Sigmoid colon (tissue), 4 donors: Measurements from ENCODE around the gene PFKP.

ENCODE experiments used
- EP300 ChIP-seq, 4 donors: sonication (generic); formaldehyde crosslinking; IDR thresholded peaks; one replicate each; pipeline ENCODE4 v1.6.1; 2017; ENCODE audit warnings: antibody characterized with exemption in 4 of 4
- POLR2A ChIP-seq, 2 donors: fragments of 450-650 bp; IDR thresholded peaks; one replicate each; pipeline ENCODE4 v1.6.1; 2016; ENCODE audit warnings: antibody characterized with exemption in 2 of 2, mild to moderate bottlenecking in 2 of 2, moderate library complexity in 2 of 2
- TF ChIP-seq, protein P1 (sequence below), 4 experiments: fragments of 450-650 bp in 3 of 4; fragments of 200-600 bp in 1 of 4; IDR thresholded peaks; one replicate each; pipeline ENCODE4 v1.5.1; 2016 to 2019; ENCODE audit warnings: antibody characterized with exemption in 4 of 4, mild to moderate bottlenecking in 3 of 4, moderate library complexity in 2 of 4

- TF ChIP-seq POLR2A (IDR thresholded peaks at IDR 0.05) (peak; percentile 94 to 96), EP300 (IDR thresholded peaks at IDR 0.05) (no peak)
- TF ChIP-seq, protein P1, sequence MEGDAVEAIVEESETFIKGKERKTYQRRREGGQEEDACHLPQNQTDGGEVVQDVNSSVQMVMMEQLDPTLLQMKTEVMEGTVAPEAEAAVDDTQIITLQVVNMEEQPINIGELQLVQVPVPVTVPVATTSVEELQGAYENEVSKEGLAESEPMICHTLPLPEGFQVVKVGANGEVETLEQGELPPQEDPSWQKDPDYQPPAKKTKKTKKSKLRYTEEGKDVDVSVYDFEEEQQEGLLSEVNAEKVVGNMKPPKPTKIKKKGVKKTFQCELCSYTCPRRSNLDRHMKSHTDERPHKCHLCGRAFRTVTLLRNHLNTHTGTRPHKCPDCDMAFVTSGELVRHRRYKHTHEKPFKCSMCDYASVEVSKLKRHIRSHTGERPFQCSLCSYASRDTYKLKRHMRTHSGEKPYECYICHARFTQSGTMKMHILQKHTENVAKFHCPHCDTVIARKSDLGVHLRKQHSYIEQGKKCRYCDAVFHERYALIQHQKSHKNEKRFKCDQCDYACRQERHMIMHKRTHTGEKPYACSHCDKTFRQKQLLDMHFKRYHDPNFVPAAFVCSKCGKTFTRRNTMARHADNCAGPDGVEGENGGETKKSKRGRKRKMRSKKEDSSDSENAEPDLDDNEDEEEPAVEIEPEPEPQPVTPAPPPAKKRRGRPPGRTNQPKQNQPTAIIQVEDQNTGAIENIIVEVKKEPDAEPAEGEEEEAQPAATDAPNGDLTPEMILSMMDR (IDR thresholded peaks at IDR 0.05), result no peak
Observed at GRCh38 chr10:3172446-3173170, 105.3 kb downstream of the PFKP start, which contains the start of gene PITRM1.
